Hepatocyte (in vitro differentiated cells): Measurements from ENCODE around the gene UBTD1.

Experiments used
- EZH2 ChIP-seq: fragments of 200-600 bp; sonication (generic); IDR thresholded peaks from 2 replicates; pipeline ENCODE4 v1.6.1; 2016; ENCODE audit warnings: antibody characterized with exemption, mild to moderate bottlenecking, borderline replicate concordance
- EZH2phosphoT487 ChIP-seq: fragments of 200-600 bp; sonication (generic); IDR thresholded peaks from one replicate; pipeline ENCODE4 v1.6.1; 2018; ENCODE audit warnings: antibody characterized with exemption, mild to moderate bottlenecking, low read depth, moderate library complexity; ENCODE audit not compliant: unreplicated experiment, severe bottlenecking
- TF ChIP-seq, protein P1 (sequence below): fragments of 200-600 bp; sonication (generic); IDR thresholded peaks from 2 replicates; pipeline ENCODE4 v1.5.1; 2016; ENCODE audit warnings: antibody characterized with exemption, mild to moderate bottlenecking; ENCODE audit not compliant: poor library complexity

DNA sequence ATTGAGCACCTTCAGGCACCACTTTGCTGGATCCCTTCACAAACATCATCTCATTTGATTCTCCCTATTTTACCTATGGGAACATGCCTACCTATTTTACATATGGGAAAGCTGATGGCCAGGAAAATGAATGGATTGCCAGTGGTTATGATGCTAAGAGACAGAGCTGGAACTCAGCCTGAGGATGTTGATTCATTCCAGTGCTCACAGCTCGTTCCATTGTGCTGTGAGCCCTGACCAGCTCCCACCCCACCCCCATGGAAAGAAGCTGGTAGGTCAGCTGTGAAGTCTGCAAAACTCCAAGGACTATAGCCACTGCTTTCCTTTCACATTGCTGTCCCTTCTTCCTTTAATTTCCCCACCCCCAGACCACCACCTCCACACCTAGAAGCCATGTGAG lies 9.6 kb downstream of the UBTD1 start:
- TF ChIP-seq, protein P1, sequence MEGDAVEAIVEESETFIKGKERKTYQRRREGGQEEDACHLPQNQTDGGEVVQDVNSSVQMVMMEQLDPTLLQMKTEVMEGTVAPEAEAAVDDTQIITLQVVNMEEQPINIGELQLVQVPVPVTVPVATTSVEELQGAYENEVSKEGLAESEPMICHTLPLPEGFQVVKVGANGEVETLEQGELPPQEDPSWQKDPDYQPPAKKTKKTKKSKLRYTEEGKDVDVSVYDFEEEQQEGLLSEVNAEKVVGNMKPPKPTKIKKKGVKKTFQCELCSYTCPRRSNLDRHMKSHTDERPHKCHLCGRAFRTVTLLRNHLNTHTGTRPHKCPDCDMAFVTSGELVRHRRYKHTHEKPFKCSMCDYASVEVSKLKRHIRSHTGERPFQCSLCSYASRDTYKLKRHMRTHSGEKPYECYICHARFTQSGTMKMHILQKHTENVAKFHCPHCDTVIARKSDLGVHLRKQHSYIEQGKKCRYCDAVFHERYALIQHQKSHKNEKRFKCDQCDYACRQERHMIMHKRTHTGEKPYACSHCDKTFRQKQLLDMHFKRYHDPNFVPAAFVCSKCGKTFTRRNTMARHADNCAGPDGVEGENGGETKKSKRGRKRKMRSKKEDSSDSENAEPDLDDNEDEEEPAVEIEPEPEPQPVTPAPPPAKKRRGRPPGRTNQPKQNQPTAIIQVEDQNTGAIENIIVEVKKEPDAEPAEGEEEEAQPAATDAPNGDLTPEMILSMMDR = no peak
- no peak for TF ChIP-seq EZH2
- TF ChIP-seq EZH2phosphoT487 = no peak
